Glutamatergic neuron (in vitro differentiated cells): ENCODE data around the gene WFIKKN2. TPM values are rescaled to one million over a fixed set of nuclear protein-coding genes. Genes with fewer than 3 reads are reported as not detected.
"Not testable (repeated sequence)": the region's sequence is repeated elsewhere in the genome, so short reads cannot be mapped to it uniquely, and the experiment has no call there.

Experiments
- DNase-seq: peaks from one replicate; pipeline ENCODE4 v3.0.0; 2022
- H3K27ac Mint-ChIP-seq: one replicate; pipeline ENCODE4 v1.8.0; 2020; ENCODE audit warnings: mild to moderate bottlenecking, mixed read lengths, inconsistent platforms; ENCODE audit not compliant: unreplicated experiment
- H3K27me3 Mint-ChIP-seq: one replicate; pipeline ENCODE4 v1.8.0; 2020; ENCODE audit warnings: mild to moderate bottlenecking, moderate library complexity, mixed read lengths, inconsistent platforms; ENCODE audit not compliant: unreplicated experiment
- H3K36me3 Mint-ChIP-seq: one replicate; pipeline ENCODE4 v1.8.0; 2020; ENCODE audit warnings: mild to moderate bottlenecking, mixed read lengths, inconsistent platforms; ENCODE audit not compliant: unreplicated experiment
- H3K4me1 Mint-ChIP-seq: one replicate; pipeline ENCODE4 v1.8.0; 2020; ENCODE audit warnings: mild to moderate bottlenecking, low read depth, mixed read lengths, inconsistent platforms; ENCODE audit not compliant: unreplicated experiment
- H3K4me3 Mint-ChIP-seq: one replicate; pipeline ENCODE4 v1.8.0; 2020; ENCODE audit warnings: mild to moderate bottlenecking, mixed read lengths, inconsistent platforms; ENCODE audit not compliant: unreplicated experiment
- H3K9me3 Mint-ChIP-seq: one replicate; pipeline ENCODE4 v1.8.0; 2020; ENCODE audit warnings: mild to moderate bottlenecking, moderate library complexity, mixed read lengths, inconsistent platforms; ENCODE audit not compliant: unreplicated experiment
- CTCF ChIP-seq: fragments of 200-600 bp; sonication (generic); IDR thresholded peaks from one replicate; pipeline ENCODE4 v1.5.0; 2021; ENCODE audit not compliant: partially characterized antibody, unreplicated experiment
- total RNA-seq: library from RNA; stranded (reverse); fragmentation: NEBNext Ultra II Directional; extraction: Animal tissue kit (Norgen Biotek cat#: 25700); gene quantifications from one replicate; pipeline ENCODE4 v1.2.1, GENCODE V29; 2021; ENCODE audit not compliant: unreplicated experiment

The WFIKKN2 gene
- total RNA-seq, 1 donor from 2014 or later: 3.5 TPM

- Mint-ChIP-seq H3K4me3 (no peak overlapping the region), H3K27me3 (peaks cover under 1% of the 10 kb centered on the region), H3K36me3 (no peaks in the 10 kb centered on the region), H3K4me1 (peaks cover 14% of the 10 kb centered on the region), H3K9me3 (peaks cover 3% of the 10 kb centered on the region), H3K27ac (no peak overlapping the region)
- no peak for TF ChIP-seq CTCF
- no peak for DNase-seq
These were observed 37.5 kb downstream of the WFIKKN2 start for GRCh38 chr17:50872710-50873424.

GRCh38 chr17:50875074-50875473 lies 39.7 kb downstream of the WFIKKN2 start:
- H3K27me3 Mint-ChIP-seq: peaks cover 2% of the 10 kb centered on the region
- H3K4me1 Mint-ChIP-seq: peaks cover 6% of the 10 kb centered on the region
- no peak for TF ChIP-seq CTCF
- DNase-seq: no peak
- H3K36me3 Mint-ChIP-seq: no peaks in the 10 kb centered on the region
- H3K4me3 Mint-ChIP-seq: no peak overlapping the region
- no peak overlapping the region for H3K27ac Mint-ChIP-seq
- peaks cover 2% of the 10 kb centered on the region for H3K9me3 Mint-ChIP-seq

GRCh38 chr17:50877042-50877441 lies 41.7 kb downstream of the WFIKKN2 start:
- H3K27ac Mint-ChIP-seq, H3K36me3 Mint-ChIP-seq, H3K9me3 Mint-ChIP-seq, H3K27me3 Mint-ChIP-seq, H3K4me1 Mint-ChIP-seq, H3K4me3 Mint-ChIP-seq, DNase-seq: not testable (repeated sequence)

- peaks cover 2% of the 10 kb centered on the region for H3K9me3 Mint-ChIP-seq
- peaks cover 4% of the 10 kb centered on the region for H3K4me1 Mint-ChIP-seq
- peaks cover 2% of the 10 kb centered on the region for H3K27me3 Mint-ChIP-seq
- H3K4me3 Mint-ChIP-seq: no peak overlapping the region
- TF ChIP-seq CTCF: no peak
- no peak overlapping the region for H3K27ac Mint-ChIP-seq
- no peaks in the 10 kb centered on the region for H3K36me3 Mint-ChIP-seq
- DNase-seq: no peak
These were observed 42.5 kb downstream of the WFIKKN2 start for GRCh38 chr17:50877838-50878237.

- no peak for TF ChIP-seq CTCF
- H3K27me3 Mint-ChIP-seq: peaks cover 2% of the 10 kb centered on the region
- no peak overlapping the region for H3K27ac Mint-ChIP-seq
- H3K4me3 Mint-ChIP-seq: no peak overlapping the region
- peaks cover 7% of the 10 kb centered on the region for H3K4me1 Mint-ChIP-seq
- peaks cover 2% of the 10 kb centered on the region for H3K9me3 Mint-ChIP-seq
- DNase-seq: no peak
- H3K36me3 Mint-ChIP-seq: no peaks in the 10 kb centered on the region
These were observed 43.7 kb downstream of the WFIKKN2 start for GRCh38 chr17:50879086-50879485.
